CD4-positive, alpha-beta T cell treated with Interleukin-1 beta for 1 hour (primary cell): Measurements from ENCODE around the gene LRRC37A3.
"Not testable (repeated sequence)": the region's sequence is repeated elsewhere in the genome, so short reads cannot be mapped to it uniquely, and the experiment has no call there.

Experiments used
- DNase-seq, 2 donors: peaks; one replicate each; pipeline ENCODE4 v3.0.0-alpha.2; 2020 to 2022

The LRRC37A3 gene

DNA sequence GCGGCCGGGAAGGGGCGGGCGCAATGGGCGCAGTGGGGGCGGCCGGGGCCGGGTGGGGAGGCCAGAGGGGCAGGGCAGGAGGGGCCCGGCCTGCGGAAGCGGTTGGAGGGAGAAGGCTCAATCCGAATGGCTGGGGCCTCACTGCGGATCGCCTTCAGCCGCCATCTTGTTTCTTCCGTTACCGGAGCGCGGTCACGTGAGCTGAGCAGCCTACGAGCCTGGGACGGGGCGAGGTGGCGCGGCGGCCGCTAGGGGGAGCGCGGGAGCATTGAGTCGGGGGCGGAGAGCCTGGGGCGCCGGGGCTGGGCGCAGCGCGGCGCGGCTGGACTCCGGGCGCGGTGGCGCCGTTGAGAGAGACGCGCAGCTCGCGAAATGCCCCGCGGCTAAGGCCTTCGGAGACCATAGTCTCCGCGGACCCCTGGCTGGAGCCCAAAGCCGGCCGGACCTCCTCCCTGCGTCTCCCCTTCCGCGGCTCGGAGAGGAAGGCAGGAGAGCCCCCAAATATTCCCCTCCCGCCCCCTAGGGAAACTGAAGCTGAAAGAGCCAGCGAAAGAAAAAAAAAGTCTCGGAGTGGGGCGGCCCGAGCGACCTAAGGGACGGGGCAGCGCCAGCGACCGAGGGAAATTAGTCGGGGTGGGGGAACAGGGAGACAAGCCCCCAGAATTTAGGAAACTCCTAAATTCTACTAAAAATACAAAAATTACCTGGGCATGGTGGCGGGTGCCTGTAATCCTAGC lies at the start of gene LRRC37A3:
TSS of gene LRRC37A3 (minus strand) at position 190 of the 737 bp plus-strand sequence. CDS start 22,221 bp downstream, outside the sequence.
- peak; percentile 98 to 100 for DNase-seq

DNA sequence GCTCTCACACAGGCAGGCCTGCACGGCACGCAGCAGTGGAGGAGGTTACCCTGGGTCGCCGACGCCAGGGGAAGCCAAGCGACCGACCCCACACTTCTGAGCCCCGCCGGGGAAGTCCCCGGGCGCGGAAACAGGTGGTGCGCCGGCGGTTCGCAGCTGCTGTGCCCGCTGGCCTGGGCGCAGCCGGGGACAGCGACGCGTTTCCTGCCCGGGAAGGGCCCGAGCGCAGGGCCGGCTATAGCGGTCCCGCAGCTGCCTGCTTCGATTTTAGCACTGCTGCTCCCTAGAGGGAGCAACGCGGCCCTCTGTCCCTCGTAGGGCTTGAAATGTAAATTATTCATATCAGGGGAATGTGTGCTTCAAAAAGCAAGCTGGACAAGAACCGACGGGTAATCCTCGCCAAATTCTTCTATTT lies 46.6 kb upstream of the LRRC37A3 start:
- DNase-seq = peak; percentile 92 to 95

DNA sequence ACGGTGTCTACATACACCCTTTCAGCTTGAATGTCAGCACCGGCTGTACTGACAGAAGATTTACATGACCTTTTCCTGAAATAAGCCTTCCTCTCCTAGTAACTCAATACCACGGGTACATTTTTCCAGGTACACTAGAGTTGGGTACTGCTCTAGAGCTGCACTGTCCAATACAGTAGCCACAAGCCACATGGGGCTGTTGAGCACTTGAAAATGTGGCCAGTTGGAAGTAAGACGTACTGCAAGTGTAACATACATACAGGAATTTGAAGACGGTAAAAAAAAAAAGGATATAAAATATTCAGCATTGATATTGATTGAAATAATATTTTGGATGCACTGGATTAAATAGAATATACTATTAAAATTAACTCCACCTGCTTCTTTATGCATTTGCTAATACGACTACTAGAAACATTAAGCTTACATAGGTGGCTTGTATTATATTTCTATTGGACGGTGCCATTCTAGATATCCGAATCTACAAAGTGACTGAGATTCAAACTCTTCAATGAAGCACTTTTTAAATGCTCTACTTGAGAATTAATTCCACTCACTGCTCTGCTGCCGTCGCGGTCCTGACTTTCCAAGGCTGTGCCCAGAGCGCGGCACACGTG lies 46.1 kb upstream of the LRRC37A3 start:
- DNase-seq = not testable (repeated sequence)

DNA sequence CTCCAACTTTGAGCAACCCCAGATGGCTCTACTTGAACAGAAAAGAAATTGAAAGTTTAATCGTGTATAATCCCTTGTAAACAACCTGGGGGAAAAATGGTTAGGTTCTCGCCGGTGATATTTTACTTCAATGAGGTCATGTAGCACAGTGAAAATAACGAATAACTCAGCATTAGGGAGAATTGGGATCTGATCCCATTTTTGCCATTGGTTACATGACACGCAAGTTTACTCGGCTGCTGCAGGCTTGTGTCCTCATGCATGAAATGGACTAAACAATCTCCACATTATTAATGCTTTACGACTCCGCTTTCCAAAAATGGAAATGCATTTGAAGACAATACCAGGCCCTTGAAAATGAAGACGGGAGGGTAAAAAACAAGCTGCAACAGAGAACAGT lies 45.5 kb upstream of the LRRC37A3 start:
- no peak for DNase-seq

DNA sequence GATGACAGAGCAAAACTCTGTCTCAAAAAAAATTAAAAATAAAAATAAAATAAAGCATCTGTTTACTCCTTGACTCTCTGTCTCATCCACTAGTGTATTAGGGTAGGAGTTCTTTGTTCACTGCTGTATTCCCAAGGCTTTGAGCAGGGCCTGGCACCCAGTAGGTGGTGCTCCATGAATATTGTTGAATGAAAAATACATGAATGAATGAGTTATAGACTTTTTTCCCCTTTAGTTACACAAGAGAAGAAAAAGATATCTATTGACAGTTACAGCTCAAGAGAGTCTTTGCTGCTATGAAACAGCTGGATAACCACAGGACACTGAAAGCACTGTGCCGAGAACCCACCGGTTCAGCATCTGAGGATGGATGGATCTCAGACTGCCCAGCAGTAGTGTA lies 44.5 kb upstream of the LRRC37A3 start:
- DNase-seq = not testable (repeated sequence)

DNA sequence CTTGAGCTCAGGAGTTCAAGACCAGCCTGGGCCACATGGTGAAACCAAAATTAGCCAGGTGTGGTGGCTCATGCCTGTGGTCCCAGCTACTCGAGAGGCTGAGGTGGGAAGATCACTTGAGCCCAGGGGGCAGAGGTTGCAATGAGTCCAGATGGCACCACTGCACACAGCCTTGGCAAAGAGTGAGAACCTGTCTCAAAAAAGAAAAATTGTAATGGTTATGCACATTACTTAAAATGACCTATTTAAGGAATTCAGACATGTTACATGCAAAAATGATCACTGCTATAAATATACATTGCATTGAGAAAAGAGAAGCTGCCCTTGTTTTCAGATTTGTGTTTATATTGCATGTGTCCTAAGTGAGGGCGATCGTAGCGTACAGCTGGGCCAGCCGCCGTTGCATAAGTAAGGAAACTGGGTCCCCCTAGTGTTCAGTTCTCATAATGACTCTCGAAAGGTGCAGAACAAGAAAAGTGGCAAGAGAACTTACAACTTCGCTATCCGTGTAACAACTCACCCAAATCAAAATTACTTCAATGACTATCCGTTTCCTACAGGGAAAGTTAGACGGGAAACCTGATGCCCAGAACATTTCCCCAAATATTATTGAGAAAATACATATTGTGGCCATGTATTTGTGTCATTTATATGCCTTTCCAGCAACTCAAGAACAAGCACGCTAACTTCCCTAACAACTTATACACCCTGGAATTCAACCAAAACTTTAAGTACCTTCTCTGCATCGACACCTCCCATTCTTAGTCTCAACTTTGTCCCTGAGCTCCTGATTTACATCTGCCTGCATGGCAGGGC lies 42.5 kb upstream of the LRRC37A3 start:
- DNase-seq = peak; percentile 70 to 83

DNA sequence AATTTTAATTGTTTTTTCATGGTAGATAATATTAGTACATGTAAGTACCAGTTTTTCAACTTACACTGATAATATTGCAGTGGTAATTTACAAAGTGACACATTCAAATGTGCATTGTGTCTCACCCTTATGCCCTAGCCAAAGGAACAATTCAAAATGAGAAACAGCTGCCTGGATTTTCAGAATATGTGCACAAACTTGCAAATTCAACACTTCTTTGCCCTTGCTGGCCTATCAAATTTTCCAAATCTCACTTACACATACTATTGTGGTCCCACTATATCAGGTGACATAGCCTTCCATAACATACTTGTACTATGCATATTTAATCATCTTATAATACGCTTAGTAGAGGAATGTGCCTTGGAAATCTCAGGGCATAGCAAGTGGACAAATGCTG lies 32.6 kb upstream of the LRRC37A3 start:
- no peak for DNase-seq

DNA sequence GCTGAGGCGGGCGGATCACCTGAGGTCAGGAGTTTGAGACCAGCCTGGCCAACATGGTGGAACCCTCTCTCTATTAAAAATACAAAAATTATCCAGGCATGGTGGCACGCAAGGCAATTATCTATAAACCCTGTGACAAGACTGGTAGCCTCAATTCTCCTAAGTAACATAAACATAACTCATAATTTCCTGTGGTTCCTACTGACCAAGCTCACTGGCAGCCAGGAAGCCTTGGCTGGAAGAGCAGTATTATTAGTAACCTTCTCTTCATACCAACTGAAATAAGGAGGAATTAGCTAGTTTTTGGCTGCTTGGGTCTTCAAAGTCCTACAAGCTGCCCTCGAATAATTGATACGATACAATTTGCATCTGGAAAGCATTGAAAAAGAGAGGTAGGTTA lies 31.6 kb upstream of the LRRC37A3 start:
- no peak for DNase-seq

DNA sequence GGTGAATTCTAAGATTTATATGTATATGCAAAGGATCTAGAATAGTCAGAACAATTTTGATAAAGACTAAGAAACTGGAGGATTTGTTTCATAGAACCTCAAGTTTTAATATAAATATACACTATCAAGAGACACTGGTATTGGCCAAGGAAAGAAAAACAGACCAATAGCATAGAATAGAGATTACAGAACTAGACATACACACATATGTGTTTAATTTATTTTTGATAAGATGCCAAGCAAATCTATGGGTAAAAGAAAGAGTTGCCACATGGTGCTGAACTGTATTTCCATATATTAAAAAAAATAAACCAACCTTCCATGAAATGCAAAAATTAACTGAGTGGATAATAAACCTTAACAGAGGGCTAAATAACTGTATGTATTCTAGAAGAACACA lies 27.9 kb upstream of the LRRC37A3 start:
- no peak for DNase-seq

DNA sequence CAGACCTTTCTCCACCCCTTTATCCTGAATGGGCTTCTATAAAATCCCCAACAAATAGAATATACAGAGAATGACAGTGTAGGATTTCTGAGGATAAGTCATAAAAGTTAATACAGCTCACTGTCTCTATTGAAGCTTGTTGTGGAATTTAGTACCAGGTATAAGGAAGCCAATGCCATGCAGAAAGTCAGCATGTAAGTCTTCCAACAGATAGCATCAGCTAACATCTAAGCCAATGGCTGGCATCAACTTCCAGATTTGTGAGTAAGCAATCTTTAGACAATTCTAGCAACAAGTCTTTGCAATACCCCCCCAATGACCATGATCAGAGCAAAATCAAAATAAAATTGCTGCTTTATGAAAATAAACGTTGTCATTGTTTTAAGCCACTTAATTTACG lies 22.5 kb upstream of the LRRC37A3 start:
- no peak for DNase-seq

DNA sequence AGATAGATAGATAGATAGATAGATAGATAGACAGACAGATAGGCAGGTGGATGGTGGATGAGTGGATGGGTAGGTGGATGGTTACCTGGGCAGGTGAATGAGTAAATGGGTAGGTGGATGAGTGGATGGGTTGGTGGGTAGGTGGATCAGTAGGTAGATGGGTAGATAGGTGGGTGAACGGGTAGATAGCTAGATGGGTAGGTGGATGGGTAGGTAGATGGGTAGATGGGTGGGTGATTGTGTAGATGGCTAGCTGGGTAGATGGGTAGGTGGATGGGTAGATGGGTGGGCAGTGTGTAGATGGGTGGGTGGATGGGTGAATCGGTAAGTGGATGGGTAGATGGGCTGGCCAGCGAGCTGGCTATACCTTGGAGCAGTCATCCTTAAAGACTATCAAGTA lies 21.8 kb upstream of the LRRC37A3 start:
- no peak for DNase-seq

DNA sequence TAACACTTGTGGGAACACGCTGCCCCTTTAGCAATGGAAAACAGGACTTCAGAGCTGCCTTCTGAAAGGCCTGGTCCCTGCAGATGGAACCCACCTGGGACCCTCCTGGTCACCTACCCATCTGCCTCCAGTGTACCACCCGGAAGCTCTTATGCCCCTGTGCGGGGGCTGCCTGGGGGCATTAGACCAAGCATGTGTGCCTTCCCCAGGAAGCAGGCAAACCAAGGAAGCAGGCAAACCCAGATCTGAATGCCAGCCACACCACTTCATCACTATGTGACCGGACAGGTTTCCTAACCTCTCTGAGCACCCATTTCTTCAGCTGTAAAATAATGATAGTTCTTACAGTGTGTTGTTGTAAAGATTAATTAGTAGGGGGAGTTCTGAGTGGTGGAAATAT lies 20.8 kb upstream of the LRRC37A3 start:
- no peak for DNase-seq

DNA sequence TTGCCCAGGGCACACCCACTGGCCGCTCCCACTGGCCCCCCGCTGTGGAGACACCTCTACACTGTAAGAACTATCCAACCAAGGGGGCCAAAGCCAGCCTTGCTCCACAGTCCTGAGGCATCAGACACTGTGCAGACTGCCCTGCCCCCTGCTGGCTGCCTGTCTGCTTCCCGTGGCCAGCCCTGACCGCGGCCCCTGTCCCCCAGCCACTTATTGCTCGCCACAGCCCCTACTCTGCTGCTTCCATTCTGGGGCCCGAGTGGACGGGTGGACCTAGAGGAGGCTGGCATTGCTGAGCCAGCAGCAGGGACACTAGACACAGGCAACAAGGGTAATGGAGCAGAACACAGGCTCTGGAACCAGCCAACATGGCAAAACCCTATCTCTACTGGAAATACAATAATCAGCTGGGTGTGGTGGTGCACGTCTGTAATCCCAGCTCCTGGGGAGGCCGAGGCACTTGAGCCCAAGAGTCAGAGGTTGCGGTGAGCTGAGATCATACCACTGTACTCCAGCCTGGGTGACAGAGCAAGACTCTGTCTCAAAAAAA lies 19.7 kb upstream of the LRRC37A3 start:
- DNase-seq = peak; percentile 28 to 53

DNA sequence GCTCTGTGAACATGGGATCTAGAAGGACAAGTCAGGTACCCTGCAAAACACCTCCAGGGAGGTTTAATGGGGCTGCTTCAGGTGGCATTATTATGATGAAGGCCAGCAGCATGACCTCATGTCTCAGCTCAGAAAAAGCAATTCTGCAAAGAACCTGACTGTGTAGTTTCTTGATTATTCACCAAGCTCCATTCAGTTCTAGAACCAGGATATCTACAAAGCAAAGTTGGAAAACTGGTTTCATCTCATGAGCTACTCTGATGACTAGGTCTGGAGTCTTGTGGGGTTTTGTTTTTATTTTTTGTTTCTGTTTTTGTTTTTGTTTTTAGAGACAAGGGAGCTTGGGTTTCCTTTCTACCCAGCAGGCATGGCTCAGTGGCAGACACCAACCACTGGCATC lies 19.0 kb upstream of the LRRC37A3 start:
- DNase-seq = no peak

DNA sequence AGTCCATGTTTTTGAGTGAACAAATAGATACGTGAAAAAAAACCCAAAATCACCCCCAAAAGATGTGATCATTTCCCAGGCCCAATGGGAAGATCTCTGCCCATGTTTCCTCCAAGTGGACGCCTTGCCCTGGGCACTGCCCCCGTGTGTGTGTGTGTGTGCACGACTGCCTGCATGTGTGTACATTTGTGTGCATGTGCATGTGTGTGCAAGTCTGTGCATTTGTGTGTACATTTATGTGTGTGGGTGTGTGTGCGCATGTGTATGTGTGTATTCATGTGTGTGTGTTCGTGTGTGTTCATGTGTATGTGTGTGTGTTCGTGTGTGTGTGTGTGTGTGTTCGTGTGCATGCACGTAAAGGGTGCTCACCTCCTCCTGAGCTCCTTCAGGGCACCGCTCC lies 16.8 kb upstream of the LRRC37A3 start:
- no peak for DNase-seq

DNA sequence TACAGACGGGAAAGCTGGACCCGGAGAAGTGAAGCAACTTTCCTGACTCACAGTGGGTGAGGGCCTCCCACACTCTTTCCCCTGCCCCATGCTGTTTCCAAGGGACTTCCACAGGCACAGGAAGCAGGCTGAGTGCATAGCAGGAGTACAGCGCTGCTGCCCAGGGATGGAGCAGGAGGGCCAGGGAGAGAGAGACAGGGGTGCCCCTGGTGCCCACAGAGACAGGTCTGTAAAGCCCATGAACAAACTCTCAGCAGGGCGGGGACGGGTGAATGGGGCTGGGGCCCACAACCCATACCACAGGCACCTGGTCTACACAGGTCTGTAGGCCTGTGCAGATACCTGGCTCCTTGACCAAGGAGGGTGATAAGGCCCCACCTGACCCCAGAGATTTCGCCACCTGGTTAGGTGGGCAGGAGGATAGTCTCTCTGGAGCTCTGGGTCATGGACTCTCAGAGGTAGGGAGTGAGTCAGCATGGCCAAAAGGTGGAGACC lies 15.1 kb upstream of the LRRC37A3 start:
- DNase-seq = not testable (repeated sequence)

DNA sequence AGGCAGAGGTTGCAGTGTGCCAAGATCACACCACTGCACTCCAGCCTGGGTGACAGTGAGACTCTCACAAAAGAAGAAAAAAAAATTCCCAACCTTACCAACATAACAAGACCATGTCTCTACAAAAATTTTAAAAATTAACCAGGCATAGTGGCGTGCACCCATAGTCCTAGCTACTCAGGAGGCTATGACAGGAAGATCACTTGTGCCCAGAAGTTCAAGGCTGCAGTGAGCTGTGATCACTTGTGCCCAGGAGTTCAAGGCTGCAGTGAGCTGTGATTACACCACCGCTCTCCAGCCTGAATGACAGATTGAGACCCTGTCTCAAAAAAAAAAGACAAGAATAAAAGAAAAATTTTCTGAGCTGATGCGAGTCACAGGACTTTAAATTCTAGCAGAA lies 13.6 kb upstream of the LRRC37A3 start:
- not testable (repeated sequence) for DNase-seq

DNA sequence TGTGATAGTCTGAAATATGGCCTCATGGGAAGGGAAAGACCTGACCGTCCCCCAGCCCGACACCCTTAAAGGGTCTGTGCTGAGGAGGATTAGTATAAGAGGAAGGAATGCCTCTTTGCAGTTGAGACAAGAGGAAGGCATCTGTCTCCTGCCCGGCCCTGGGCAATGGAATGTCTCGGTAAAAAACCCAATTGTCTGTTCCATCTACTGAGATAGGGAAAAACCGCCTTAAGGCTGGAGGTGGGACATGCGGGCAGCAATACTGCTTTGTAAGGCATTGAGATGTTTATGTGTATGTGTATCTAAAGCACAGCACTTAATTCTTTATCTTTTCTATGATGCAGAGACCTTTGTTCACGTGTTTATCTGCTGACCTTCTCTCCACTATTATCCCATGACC lies 11.1 kb upstream of the LRRC37A3 start:
- DNase-seq = not testable (repeated sequence)

DNA sequence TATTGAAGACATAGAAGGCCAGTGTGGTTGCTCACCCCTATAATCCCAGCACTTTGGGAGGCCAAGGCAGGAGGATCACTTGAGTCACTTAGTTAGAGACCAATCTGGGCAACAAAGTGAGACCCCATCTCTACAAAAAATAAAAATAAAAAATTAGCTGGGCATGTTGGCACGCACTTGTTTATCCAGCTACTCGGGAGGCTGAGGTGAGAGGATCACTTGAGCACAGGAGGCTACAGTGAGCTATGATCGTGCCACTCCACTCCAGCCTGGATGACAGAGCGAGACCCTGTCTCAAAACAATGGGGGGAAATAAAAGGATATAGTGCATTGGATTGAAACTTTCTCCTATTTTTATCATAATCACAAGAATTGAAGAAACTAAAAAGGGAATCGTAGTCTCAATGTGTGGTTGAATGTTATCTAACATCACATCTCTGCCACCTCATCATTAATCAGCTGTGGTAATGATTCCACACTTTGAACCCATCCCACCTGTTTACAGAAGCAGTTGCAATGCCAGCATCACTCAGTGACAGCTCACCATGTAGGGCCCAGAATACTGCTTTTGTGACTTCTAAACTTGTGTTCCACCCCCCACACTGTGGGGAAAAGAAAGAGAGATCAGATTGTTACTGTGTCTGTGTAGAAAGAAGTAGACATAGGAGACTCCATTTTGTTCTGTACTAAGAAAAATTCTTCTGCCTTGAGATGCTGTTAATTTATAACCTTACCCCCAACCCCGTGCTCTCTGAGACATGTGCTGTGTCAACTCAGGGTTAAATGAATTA lies 10.3 kb upstream of the LRRC37A3 start:
- DNase-seq = peak in 1 of 2 donors; percentile 38

DNA sequence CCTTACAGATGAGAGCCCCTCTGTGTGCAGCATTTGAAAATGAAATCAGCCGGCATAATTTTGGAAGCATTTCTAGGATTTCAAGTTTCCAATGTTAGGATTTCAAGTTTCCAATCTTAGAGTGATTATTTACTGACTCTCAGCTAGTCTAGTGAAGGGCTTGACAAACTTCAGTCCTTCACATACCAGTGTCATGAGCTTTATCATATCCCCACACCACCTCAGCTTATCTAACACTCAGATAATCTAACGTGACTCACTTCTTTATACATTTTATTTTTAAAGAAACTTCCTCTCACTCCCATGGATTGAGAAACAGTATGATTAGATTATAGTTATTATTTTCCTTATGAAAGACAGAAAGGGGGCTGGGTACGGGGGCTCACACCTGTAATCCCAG lies 9.4 kb upstream of the LRRC37A3 start:
- DNase-seq = not testable (repeated sequence)

DNA sequence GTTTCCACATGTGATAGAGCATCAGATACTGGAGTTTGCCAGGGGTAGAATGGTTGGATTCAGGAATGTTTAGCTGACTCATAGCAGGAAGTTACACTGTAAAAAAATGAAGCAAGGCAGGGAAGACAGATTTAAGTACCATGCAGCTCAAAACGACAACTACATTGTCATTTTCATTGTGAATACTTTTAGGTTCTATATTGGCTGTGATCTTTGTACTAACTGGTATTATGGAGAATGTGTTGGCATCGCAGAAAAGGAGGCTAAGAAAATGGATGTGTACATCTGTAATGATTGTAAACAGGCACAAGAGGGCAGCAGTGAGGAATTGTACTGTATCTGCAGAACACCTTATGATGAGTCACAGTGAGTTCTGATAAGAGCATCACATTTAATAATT lies 8.2 kb upstream of the LRRC37A3 start:
- DNase-seq = peak; percentile 67 to 85

DNA sequence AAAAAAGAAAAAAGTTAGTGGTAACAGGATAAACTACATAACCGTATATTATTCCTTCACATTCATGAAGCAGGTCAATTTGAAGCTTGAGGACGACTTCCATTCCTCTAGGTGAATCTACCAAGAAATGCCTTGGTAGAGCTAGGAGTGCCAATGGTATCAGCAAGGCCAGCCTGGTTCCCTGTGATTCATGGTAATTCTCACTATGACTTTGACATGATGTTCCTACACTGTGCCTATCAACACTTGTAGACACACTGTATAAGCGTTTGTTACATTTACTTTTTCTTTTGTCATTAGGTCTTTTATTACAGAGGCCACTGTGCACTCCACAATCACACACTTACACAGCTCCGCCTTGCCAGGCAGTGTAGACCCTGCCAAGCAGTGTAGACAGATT lies 7.2 kb upstream of the LRRC37A3 start:
- not testable (repeated sequence) for DNase-seq
